Measurements from ENCODE around the gene GPRC5B.
A peak's percentile ranks its signal among the peaks of the same experiment; 100 is the strongest.

The GPRC5B gene, protein sequence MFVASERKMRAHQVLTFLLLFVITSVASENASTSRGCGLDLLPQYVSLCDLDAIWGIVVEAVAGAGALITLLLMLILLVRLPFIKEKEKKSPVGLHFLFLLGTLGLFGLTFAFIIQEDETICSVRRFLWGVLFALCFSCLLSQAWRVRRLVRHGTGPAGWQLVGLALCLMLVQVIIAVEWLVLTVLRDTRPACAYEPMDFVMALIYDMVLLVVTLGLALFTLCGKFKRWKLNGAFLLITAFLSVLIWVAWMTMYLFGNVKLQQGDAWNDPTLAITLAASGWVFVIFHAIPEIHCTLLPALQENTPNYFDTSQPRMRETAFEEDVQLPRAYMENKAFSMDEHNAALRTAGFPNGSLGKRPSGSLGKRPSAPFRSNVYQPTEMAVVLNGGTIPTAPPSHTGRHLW

DNA sequence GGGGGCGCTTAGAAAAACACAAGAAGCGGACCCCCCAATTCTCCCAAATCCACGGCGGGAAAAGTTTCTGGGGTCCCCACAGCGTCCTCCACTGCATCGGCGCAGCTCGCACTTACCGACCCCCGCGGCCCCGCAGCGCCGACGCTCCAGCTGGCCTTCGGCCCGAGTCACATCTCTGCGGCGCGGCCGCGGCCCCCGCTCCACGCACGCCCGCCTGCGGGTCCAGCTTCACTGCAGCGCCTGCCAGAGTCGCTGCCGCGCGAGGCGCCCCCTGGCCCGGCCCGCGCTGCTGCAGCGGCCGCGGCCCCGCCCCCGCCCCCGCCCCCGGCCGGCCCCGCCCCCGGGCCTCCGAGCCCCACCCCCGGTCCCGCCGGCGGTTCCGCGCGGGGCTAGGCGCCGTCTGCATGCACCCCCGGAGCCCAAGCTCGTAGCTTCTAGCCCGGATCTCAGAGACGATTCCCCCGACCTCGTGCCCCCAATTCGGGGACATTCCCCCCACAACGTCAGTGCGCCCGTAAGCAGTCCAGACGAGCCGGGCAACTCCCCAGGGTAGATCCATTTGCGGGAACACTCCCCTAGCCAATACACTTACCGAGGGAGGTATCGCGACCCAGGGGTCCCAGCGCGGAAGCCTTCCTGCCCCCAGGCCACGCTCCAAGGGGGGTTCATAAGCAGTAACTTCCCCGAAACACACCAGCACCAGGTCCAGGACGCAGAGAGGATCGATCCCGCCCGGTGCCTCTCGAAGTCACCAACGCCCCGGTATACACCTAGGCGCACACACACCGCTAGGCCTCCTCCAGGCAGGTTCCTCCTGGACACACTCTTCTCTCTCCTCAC is at the start of gene GPRC5B:
Gene GPRC5B (minus strand): TSS at position 238 of the 840 bp plus-strand sequence. CDS start 12,003 bp downstream, outside the sequence.
- no peak for DNase-seq (ENCODE audit: extremely low read depth, low read depth)

DNA sequence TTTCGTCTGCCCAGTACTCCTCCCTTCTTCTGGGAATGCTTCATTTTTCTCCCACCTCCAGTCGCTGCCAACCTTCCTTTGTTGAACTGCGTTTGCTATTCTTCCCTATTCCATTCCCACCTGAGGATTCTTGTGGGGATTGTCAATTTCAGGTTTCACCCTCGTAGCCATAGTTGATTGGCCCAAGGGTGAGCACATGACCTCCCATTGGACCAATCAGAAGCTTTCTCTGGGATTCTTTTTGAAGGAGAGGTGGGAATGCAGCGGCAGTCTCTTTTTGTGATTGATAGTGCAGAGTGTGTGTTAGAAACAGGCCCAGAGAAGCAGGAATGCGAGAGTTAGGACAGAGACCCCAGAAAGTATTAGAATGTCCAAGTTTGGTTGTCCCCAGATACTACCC is 49.1 kb upstream of the GPRC5B start:
- H3K4me3 ChIP-seq (replicated peaks; ENCODE audit: low read depth, low read length), result no peak overlapping the region
- DNase-seq (ENCODE audit: extremely low read depth, low read depth), result no peak
- TF ChIP-seq, protein P1, sequence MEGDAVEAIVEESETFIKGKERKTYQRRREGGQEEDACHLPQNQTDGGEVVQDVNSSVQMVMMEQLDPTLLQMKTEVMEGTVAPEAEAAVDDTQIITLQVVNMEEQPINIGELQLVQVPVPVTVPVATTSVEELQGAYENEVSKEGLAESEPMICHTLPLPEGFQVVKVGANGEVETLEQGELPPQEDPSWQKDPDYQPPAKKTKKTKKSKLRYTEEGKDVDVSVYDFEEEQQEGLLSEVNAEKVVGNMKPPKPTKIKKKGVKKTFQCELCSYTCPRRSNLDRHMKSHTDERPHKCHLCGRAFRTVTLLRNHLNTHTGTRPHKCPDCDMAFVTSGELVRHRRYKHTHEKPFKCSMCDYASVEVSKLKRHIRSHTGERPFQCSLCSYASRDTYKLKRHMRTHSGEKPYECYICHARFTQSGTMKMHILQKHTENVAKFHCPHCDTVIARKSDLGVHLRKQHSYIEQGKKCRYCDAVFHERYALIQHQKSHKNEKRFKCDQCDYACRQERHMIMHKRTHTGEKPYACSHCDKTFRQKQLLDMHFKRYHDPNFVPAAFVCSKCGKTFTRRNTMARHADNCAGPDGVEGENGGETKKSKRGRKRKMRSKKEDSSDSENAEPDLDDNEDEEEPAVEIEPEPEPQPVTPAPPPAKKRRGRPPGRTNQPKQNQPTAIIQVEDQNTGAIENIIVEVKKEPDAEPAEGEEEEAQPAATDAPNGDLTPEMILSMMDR (IDR thresholded peaks at IDR 0.05; ENCODE audit: low read depth, low read length, missing control alignments), result no peak

More for the DNA sequence above, at the start of gene GPRC5B:
- TF ChIP-seq, protein P1 (IDR thresholded peaks at IDR 0.05; ENCODE audit: low read depth, low read length, missing control alignments), result no peak
- H3K4me3 ChIP-seq (replicated peaks; ENCODE audit: low read depth, low read length), result peak within 1 kb of the TSS; percentile 47

DNA sequence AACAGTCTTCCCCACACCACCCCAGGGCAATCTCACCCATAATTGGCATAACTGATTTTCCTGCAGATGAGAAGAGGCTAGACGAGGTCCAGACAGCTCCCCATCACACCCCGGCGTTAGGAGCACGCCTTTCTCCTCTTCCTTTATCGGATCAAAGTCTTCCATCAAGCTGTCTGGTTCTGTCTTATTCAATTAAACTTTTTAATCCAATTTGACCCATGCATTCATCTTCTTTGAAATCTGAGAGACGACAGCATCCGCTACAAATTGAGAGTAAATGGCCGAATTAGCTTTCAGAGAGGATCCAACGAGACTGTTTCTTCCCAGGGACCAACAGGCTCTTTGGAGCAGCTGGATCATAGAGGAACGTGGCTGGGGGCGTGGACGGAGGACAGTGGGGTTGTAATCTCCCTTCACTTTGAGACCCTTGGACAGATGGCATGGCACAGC is 44.4 kb upstream of the GPRC5B start:
- DNase-seq (ENCODE audit: extremely low read depth, low read depth), result no peak
- TF ChIP-seq, protein P1 (IDR thresholded peaks at IDR 0.05; ENCODE audit: low read depth, low read length, missing control alignments), result no peak
- no peak overlapping the region for H3K4me3 ChIP-seq (replicated peaks; ENCODE audit: low read depth, low read length)

DNA sequence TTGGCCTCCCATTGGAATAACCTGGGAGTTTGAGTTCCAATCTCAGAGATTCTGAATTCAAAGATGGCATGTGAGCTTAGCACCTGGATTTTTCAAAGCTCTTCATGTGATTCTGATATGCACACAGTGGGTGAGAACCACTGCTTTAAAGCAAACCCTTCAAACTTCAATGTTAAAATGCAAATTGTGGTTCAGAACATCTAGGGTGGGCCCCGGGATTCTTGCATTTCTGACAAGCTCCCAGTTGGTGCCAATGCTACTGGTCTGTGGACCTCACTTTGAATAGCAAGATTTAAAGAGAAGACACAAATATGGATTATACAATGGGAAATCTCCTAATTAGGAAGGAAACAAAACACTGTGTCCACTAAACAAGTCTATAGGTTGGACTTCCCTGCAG is 43.8 kb upstream of the GPRC5B start:
- DNase-seq (ENCODE audit: extremely low read depth, low read depth), result no peak
- TF ChIP-seq, protein P1 (IDR thresholded peaks at IDR 0.05; ENCODE audit: low read depth, low read length, missing control alignments), result no peak
- H3K4me3 ChIP-seq (replicated peaks; ENCODE audit: low read depth, low read length), result no peak overlapping the region

DNA sequence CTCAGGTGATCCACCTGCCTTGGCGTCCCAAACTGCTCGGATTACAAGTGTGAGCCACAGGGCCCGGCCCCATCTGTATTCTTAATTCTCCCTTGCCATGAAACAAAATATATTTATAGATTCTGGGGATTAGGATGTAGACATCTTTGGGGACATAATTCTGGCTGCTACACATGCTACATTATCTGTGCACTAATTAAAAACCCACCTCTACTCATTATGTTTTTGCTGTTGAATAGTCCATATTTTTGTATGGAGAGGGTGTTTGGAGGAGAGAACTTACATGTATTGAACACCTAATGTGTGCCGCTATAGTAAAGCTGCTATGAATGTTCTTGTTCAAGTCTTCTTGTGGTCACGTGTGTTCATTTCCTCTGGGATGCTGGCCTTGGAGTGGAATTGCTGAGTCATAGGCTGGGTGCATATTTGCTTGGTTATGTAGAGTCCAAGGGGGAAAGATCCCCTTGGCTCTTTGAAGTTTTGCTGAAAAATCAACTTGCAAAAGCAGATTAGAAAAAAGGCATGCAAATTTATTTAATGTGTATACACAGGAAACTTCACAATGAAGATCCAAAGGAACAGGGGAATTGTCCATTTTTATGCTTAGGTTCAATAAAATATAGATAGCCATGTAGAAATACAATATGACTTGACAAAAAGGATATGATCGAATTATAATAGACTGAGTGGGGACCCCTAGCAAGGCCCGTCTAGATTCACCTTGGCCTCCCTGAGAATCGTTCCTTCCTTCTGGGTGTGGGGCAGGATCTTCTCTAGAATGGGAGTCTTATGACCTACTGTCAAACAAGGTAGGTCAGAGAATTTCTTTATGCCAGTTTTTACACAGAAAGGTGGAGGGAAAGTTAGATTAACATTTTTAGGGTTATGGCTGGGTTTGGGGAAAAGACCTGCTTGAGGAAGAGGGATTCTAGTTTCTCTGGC is 42.1 kb upstream of the GPRC5B start:
- H3K4me3 ChIP-seq (replicated peaks; ENCODE audit: low read depth, low read length), result no peak overlapping the region
- TF ChIP-seq, protein P1 (IDR thresholded peaks at IDR 0.05; ENCODE audit: low read depth, low read length, missing control alignments), result no peak
- DNase-seq (ENCODE audit: extremely low read depth, low read depth), result peak; percentile 39

DNA sequence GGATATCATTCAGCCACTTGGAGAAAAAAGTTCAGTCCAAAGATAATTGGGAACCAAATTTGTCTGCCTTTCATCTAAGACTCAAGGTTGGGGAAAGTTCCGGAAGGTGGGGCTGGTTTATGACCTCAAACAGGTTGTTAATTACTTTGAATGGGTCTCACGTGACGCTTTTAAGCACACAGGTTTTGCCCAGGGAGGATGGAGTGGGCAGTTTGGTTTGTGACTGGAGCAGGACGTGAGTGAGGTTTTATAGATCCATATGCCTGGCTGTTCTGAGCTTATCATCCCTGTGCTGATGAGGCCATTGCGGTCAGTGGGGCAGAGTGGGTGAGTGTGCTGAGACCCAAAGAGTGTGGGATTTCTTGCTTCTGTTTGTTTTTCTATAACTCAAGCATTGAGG is 38.7 kb upstream of the GPRC5B start:
- TF ChIP-seq, protein P1 (IDR thresholded peaks at IDR 0.05; ENCODE audit: low read depth, low read length, missing control alignments), result no peak
- H3K4me3 ChIP-seq (replicated peaks; ENCODE audit: low read depth, low read length), result no peak overlapping the region
- no peak for DNase-seq (ENCODE audit: extremely low read depth, low read depth)
